Activated CD8-positive, alpha-beta memory T cell treated with anti-CD3 and anti-CD28 coated beads for 36 hours (primary cell): ENCODE measurements around the gene CMYA5. TPM values are rescaled to one million over a fixed set of nuclear protein-coding genes. Genes with fewer than 3 reads are reported as not detected.
"Not testable (repeated sequence)": the region's sequence is repeated elsewhere in the genome, so short reads cannot be mapped to it uniquely, and the experiment has no call there.

Experiments used
- CTCF ChIA-PET: fragments of 350-600 bp; sonication (Branson Sonifier 250); formaldehyde crosslinking; loops from one replicate; lab custom pipeline; 2021; ENCODE audit warnings: antibody characterized with exemption; lab: Charles Lee
- POLR2A ChIA-PET: fragments of 350-600 bp; sonication (Branson Sonifier 250); formaldehyde crosslinking; loops from one replicate; lab custom pipeline; 2021; ENCODE audit warnings: antibody characterized with exemption; lab: Charles Lee
- total RNA-seq, 2 experiments: library from RNA; stranded (reverse); gene quantifications; one replicate each; pipeline ENCODE4 v1.2.3, GENCODE V29; 2021

The CMYA5 gene
- total RNA-seq, 2 experiments from 2014 or later = 0.10 to 0.19 TPM

GRCh38 chr5:79736528-79737514 lies 47.2 kb downstream of the CMYA5 start:
- ChIA-PET POLR2A (no interaction called here), CTCF (no interaction called here)

GRCh38 chr5:79738349-79738748 lies 48.7 kb downstream of the CMYA5 start:
- POLR2A ChIA-PET = no interaction called here

GRCh38 chr5:79742549-79743136 lies 53.0 kb downstream of the CMYA5 start:
- ChIA-PET CTCF (interaction anchor here (0.6 kb wide), 2 partner anchors 25 to 278 kb away, joined by 3 to 7 read pairs; no protein-coding TSS in a partner anchor), POLR2A (no interaction called here)

More at GRCh38 chr5:79738349-79738748, 48.7 kb downstream of the CMYA5 start:
- CTCF ChIA-PET = no interaction called here

GRCh38 chr5:79743846-79744605 lies 54.4 kb downstream of the CMYA5 start:
- ChIA-PET CTCF (no interaction called here), POLR2A (no interaction called here)

GRCh38 chr5:79745255-79745654 lies 55.6 kb downstream of the CMYA5 start:
- ChIA-PET CTCF (no interaction called here), POLR2A (no interaction called here)

- ChIA-PET POLR2A (no interaction called here), CTCF (no interaction called here)
Measured at GRCh38 chr5:79746642-79747569, 57.3 kb downstream of the CMYA5 start.

GRCh38 chr5:79750611-79751510 lies 61.2 kb downstream of the CMYA5 start:
- CTCF ChIA-PET = interaction anchor here (0.6 kb wide), 1 partner anchor 625 kb away, joined by 3 read pairs; no protein-coding TSS in a partner anchor
- POLR2A ChIA-PET = no interaction called here

- ChIA-PET POLR2A (no interaction called here), CTCF (interaction anchor here (1.2 kb wide), 1 partner anchor 20 kb away, joined by 3 read pairs; no protein-coding TSS in a partner anchor)
Measured at GRCh38 chr5:79753092-79753491, 63.5 kb downstream of the CMYA5 start.

GRCh38 chr5:79753877-79754645 lies 64.4 kb downstream of the CMYA5 start:
- CTCF ChIA-PET = no interaction called here

GRCh38 chr5:79754865-79755555 lies 65.4 kb downstream of the CMYA5 start:
- ChIA-PET CTCF (no interaction called here), POLR2A (no interaction called here)

More at GRCh38 chr5:79753877-79754645, 64.4 kb downstream of the CMYA5 start:
- POLR2A ChIA-PET = no interaction called here

- POLR2A ChIA-PET = no interaction called here
- CTCF ChIA-PET = no interaction called here
Measured at GRCh38 chr5:79756076-79756475, 66.4 kb downstream of the CMYA5 start.

GRCh38 chr5:79759436-79759835 lies 69.8 kb downstream of the CMYA5 start:
- ChIA-PET CTCF (no interaction called here), POLR2A (no interaction called here)

- ChIA-PET CTCF (no interaction called here), POLR2A (no interaction called here)
Measured at GRCh38 chr5:79759848-79760247, 70.2 kb downstream of the CMYA5 start.

GRCh38 chr5:79762929-79763328 lies 73.3 kb downstream of the CMYA5 start:
- POLR2A ChIA-PET = no interaction called here
- CTCF ChIA-PET = interaction anchor here (0.6 kb wide), 1 partner anchor 68 kb away, joined by 4 read pairs; no protein-coding TSS in a partner anchor

- POLR2A ChIA-PET, CTCF ChIA-PET: not testable (repeated sequence)
Measured at GRCh38 chr5:79764147-79764546, 74.5 kb downstream of the CMYA5 start.

GRCh38 chr5:79771387-79771786 lies 81.8 kb downstream of the CMYA5 start:
- CTCF ChIA-PET = no interaction called here
- POLR2A ChIA-PET = no interaction called here
